Measurements from ENCODE around the gene LRP10. TPM values are rescaled to one million over a fixed set of nuclear protein-coding genes. Genes with fewer than 3 reads are reported as not detected.

Gene LRP10, protein sequence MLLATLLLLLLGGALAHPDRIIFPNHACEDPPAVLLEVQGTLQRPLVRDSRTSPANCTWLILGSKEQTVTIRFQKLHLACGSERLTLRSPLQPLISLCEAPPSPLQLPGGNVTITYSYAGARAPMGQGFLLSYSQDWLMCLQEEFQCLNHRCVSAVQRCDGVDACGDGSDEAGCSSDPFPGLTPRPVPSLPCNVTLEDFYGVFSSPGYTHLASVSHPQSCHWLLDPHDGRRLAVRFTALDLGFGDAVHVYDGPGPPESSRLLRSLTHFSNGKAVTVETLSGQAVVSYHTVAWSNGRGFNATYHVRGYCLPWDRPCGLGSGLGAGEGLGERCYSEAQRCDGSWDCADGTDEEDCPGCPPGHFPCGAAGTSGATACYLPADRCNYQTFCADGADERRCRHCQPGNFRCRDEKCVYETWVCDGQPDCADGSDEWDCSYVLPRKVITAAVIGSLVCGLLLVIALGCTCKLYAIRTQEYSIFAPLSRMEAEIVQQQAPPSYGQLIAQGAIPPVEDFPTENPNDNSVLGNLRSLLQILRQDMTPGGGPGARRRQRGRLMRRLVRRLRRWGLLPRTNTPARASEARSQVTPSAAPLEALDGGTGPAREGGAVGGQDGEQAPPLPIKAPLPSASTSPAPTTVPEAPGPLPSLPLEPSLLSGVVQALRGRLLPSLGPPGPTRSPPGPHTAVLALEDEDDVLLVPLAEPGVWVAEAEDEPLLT
- total RNA-seq (34.4 and 56.2 TPM in 2 replicates), polyA plus RNA-seq (92.7 and 117 TPM in 2 replicates)

DNA sequence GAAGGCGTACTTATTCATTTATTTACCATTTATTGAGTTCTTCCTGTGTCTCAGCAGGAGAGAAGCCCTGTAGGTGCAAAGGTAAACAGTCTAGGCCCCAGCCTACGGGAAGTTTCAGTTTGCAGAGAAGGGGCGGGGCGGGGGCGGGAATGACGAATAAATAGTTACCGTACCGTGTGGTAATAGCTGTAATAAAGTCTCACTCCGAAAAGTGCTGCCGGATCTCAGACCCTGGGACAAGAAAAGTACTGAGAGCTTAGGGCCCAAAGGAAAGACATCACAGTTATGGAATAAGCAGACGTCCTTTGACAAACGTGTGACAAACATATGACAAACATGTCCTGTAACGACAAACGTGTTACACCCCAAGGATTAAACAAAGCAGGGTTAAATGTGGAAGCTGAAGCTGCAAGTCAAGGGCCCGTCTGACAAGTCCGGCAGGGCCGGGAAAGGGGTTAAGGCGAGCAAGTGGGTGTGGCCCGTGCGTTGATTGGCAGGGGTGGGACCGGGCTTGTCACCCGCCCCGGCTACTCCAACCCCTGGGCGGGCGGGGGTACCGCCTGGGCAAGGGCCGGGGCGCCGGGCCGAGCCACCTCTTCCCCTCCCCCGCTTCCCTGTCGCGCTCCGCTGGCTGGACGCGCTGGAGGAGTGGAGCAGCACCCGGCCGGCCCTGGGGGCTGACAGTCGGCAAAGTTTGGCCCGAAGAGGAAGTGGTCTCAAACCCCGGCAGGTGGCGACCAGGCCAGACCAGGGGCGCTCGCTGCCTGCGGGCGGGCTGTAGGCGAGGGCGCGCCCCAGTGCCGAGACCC is at the start of gene LRP10:
Gene LRP10, plus strand, starts transcription at position 517 of the 809 bp plus-strand sequence. CDS start 564 bp downstream, outside the sequence.
- Histone ChIP-seq H2AFZ (peak within 1 kb of the TSS; percentile 63), H3K27me3 (no peaks in the 10 kb centered on the region), H3K4me2 (peak within 1 kb of the TSS; percentile 79), H3K4me1 (ENCODE audit: insufficient read depth) (peaks cover 15% of the 10 kb centered on the region), H3K36me3 (replicated peaks; ENCODE audit: insufficient read depth, low read depth) (no peaks in the 10 kb centered on the region), H3K27ac (peak within 1 kb of the TSS; percentile 100), H3K9me3 (ENCODE audit: low read depth) (no peaks in the 10 kb centered on the region), H3K4me3 (peak within 1 kb of the TSS; percentile 76), H3K79me2 (peaks cover 22% of the 10 kb centered on the region), H4K20me1 (ENCODE audit: insufficient read depth, poor library complexity, severe bottlenecking) (no peaks in the 10 kb centered on the region), H3K9me2 (replicated peaks; ENCODE audit: insufficient read depth) (no peaks in the 10 kb centered on the region)
- WGBS (ENCODE audit: low lambda C conversion rate, missing lambda C conversion rate) = 1% methylated on average over 27 of the region's 50 CpGs
- DNase-seq (ENCODE audit: low spot score) = peak; percentile 95
- TF ChIP-seq EZH2phosphoT487 (IDR thresholded peaks at IDR 0.05; ENCODE audit: low read depth, severe bottlenecking, unreplicated experiment) (no peak), EZH2 (IDR thresholded peaks at IDR 0.05; ENCODE audit: borderline replicate concordance) (no peak)
- TF ChIP-seq, protein P1, sequence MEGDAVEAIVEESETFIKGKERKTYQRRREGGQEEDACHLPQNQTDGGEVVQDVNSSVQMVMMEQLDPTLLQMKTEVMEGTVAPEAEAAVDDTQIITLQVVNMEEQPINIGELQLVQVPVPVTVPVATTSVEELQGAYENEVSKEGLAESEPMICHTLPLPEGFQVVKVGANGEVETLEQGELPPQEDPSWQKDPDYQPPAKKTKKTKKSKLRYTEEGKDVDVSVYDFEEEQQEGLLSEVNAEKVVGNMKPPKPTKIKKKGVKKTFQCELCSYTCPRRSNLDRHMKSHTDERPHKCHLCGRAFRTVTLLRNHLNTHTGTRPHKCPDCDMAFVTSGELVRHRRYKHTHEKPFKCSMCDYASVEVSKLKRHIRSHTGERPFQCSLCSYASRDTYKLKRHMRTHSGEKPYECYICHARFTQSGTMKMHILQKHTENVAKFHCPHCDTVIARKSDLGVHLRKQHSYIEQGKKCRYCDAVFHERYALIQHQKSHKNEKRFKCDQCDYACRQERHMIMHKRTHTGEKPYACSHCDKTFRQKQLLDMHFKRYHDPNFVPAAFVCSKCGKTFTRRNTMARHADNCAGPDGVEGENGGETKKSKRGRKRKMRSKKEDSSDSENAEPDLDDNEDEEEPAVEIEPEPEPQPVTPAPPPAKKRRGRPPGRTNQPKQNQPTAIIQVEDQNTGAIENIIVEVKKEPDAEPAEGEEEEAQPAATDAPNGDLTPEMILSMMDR (IDR thresholded peaks at IDR 0.05; ENCODE audit: poor library complexity) = no peak

DNA sequence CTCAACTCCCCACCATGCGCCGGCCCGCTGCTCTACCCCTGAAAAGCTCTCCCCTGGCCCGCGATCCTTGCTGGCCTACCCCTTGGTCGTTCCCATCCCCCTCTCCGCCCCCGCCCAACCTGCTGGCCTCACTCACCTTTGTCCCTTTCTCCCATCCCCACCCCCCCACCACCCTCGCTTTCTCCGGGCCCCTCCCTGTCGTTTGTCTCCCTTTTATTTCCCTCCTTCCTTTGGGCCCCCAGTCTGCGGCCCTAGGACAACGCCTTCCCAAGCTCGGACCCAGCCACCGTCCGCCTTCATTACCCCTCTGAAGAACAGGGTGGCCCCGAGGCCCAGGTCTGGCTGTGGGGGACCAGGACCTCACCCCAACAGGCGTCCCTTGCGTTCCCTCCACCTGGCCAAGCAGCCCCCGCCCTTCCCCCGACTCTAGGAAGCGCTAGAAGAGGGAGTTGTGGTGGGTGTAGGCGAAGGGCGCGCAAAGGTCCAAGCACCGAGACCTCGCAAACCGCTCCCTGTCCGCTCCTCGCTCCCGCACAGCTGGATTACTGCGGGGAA is 49.4 kb upstream of the LRP10 start:
- no peaks in the 10 kb centered on the region for H3K27me3 ChIP-seq
- H3K4me2 ChIP-seq = peak overlapping the region; percentile 70
- no peaks in the 10 kb centered on the region for H3K36me3 ChIP-seq (replicated peaks; ENCODE audit: insufficient read depth, low read depth)
- TF ChIP-seq EZH2 (IDR thresholded peaks at IDR 0.05; ENCODE audit: borderline replicate concordance) (no peak), EZH2phosphoT487 (IDR thresholded peaks at IDR 0.05; ENCODE audit: low read depth, severe bottlenecking, unreplicated experiment) (no peak)
- no peaks in the 10 kb centered on the region for H4K20me1 ChIP-seq (ENCODE audit: insufficient read depth, poor library complexity, severe bottlenecking)
- H3K9me3 ChIP-seq (ENCODE audit: low read depth) = no peaks in the 10 kb centered on the region
- H3K4me1 ChIP-seq (ENCODE audit: insufficient read depth) = peaks cover 56% of the 10 kb centered on the region
- H3K4me3 ChIP-seq = no peak overlapping the region
- WGBS (ENCODE audit: low lambda C conversion rate, missing lambda C conversion rate) = 26% methylated on average over 24 of the region's 32 CpGs
- no peaks in the 10 kb centered on the region for H3K79me2 ChIP-seq
- peak overlapping the region; percentile 68 for H2AFZ ChIP-seq
- peak overlapping the region; percentile 99 for H3K27ac ChIP-seq
- DNase-seq (ENCODE audit: low spot score) = peak; percentile 74
- H3K9me2 ChIP-seq (replicated peaks; ENCODE audit: insufficient read depth) = no peaks in the 10 kb centered on the region

DNA sequence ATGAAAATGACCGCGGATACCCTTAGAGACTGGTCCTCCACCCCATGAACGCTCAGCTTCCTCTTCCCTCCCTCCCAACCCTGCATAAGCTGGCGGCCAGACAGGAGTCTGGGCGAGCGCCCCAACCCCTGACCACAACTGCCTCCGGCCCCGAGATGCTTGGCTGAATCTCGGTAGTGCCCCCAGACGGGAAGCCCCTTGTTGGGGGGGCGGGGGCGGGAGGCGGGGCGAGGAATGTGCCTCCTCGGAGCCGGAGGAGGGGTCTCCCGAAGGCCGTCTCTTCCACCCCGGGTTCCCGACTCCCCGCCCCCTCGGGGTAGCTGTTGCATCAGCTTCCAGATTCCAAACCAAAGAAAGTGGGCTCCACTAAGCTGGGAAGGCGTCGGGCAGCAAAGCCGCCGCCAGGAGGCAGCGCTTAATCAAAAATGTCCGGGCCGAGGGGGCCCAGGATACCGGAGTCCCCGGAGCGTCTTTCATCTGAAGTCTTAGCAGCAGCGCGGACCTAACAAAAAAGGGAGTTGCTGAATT is 48.9 kb upstream of the LRP10 start:
- peak; percentile 94 for DNase-seq (ENCODE audit: low spot score)
- H4K20me1 ChIP-seq (ENCODE audit: insufficient read depth, poor library complexity, severe bottlenecking) = no peaks in the 10 kb centered on the region
- H3K4me3 ChIP-seq = no peak overlapping the region
- no peaks in the 10 kb centered on the region for H3K9me3 ChIP-seq (ENCODE audit: low read depth)
- no peaks in the 10 kb centered on the region for H3K79me2 ChIP-seq
- peaks cover 56% of the 10 kb centered on the region for H3K4me1 ChIP-seq (ENCODE audit: insufficient read depth)
- under 1% methylated on average over 26 of the region's 34 CpGs for WGBS (ENCODE audit: low lambda C conversion rate, missing lambda C conversion rate)
- H3K4me2 ChIP-seq = peak overlapping the region; percentile 70
- no peaks in the 10 kb centered on the region for H3K27me3 ChIP-seq
- no peaks in the 10 kb centered on the region for H3K36me3 ChIP-seq (replicated peaks; ENCODE audit: insufficient read depth, low read depth)
- H2AFZ ChIP-seq = peak overlapping the region; percentile 68
- peak overlapping the region; percentile 99 for H3K27ac ChIP-seq
- TF ChIP-seq, protein P1 (IDR thresholded peaks at IDR 0.05; ENCODE audit: poor library complexity) = peak; percentile 92
- no peak for TF ChIP-seq EZH2phosphoT487 (IDR thresholded peaks at IDR 0.05; ENCODE audit: low read depth, severe bottlenecking, unreplicated experiment)
- H3K9me2 ChIP-seq (replicated peaks; ENCODE audit: insufficient read depth) = no peaks in the 10 kb centered on the region

Data from hepatocyte (in vitro differentiated cells).